Measurements from ENCODE around the gene TMEM184B. TPM values are rescaled to one million over a fixed set of nuclear protein-coding genes. Genes with fewer than 3 reads are reported as not detected.

Gene TMEM184B
- total and polyA plus RNA-seq, 2 experiments from 2014 or later, result 42.2 to 95.1 TPM

GRCh38 chr22:38230108-38230825 lies 42.5 kb downstream of the TMEM184B start:
- H4K20me1 ChIP-seq (replicated peaks; ENCODE audit: insufficient read depth), result peaks cover 11% of the 10 kb centered on the region
- H3K36me3 ChIP-seq (ENCODE audit: insufficient read depth), result peaks cover 5% of the 10 kb centered on the region; the same call in 1 of the 2 replicates
- peaks cover 38% of the 10 kb centered on the region for H3K36me3 Mint-ChIP-seq (ENCODE audit: low read depth)
- DNase-seq (ENCODE audit: low spot score) (peak; percentile 73), ATAC-seq (peak; percentile 78)
- H3K27me3 ChIP-seq (ENCODE audit: insufficient read depth), result no peaks in the 10 kb centered on the region
- H2AFZ ChIP-seq, result no peak overlapping the region
- H3K79me2 ChIP-seq (replicated peaks; ENCODE audit: insufficient read depth), result no peaks in the 10 kb centered on the region
- no peak overlapping the region for H3K4me3 ChIP-seq
- H3K4me2 ChIP-seq, result no peak overlapping the region
- no peaks in the 10 kb centered on the region for H3K4me1 Mint-ChIP-seq
- no peak overlapping the region for H3K4me3 Mint-ChIP-seq
- H3K27me3 Mint-ChIP-seq (ENCODE audit: insufficient read depth, low read depth, poor library complexity), result peaks cover 5% of the 10 kb centered on the region
- H3K27ac ChIP-seq (ENCODE audit: low read depth), result no peak overlapping the region
- H3F3A ChIP-seq (replicated peaks; ENCODE audit: low read depth), result no peaks in the 10 kb centered on the region
- no peak overlapping the region for H3K27ac Mint-ChIP-seq
- H3K4me1 ChIP-seq (ENCODE audit: insufficient read depth), result no peaks in the 10 kb centered on the region
- H3K9me2 ChIP-seq (ENCODE audit: insufficient read depth), result no peaks in the 10 kb centered on the region
- TF ChIP-seq CTCF (conservative IDR thresholded peaks at IDR 0.05; ENCODE audit: low read depth in 2 of 2), result peak; percentile 49 to 72
- TF ChIP-seq EZH2phosphoT487 (IDR thresholded peaks at IDR 0.05; ENCODE audit: unreplicated experiment), result no peak
- no peaks in the 10 kb centered on the region; the same call in 2 of the 3 replicates for H3K9me3 Mint-ChIP-seq

- no peaks in the 10 kb centered on the region for H3K4me1 Mint-ChIP-seq
- H4K20me1 ChIP-seq (replicated peaks; ENCODE audit: insufficient read depth), result peaks cover 9% of the 10 kb centered on the region
- H3K4me1 ChIP-seq (ENCODE audit: insufficient read depth), result no peaks in the 10 kb centered on the region
- H3K4me3 ChIP-seq, result no peak overlapping the region
- peaks cover 5% of the 10 kb centered on the region for H3K27me3 Mint-ChIP-seq (ENCODE audit: insufficient read depth, low read depth, poor library complexity)
- H3K36me3 Mint-ChIP-seq (ENCODE audit: low read depth), result peaks cover 34% of the 10 kb centered on the region
- no peaks in the 10 kb centered on the region; the same call in 2 of the 3 replicates for H3K9me3 Mint-ChIP-seq
- no peak for TF ChIP-seq REST (IDR thresholded peaks at IDR 0.05; ENCODE audit: unreplicated experiment)
- TF ChIP-seq EZH2phosphoT487 (IDR thresholded peaks at IDR 0.05; ENCODE audit: unreplicated experiment), result no peak
- TF ChIP-seq NANOG (IDR thresholded peaks at IDR 0.05; ENCODE audit: borderline replicate concordance), result no peak
- TF ChIP-seq CTCF (conservative IDR thresholded peaks at IDR 0.05; ENCODE audit: low read depth in 2 of 2), result no peak
- TF ChIP-seq ETS1 (IDR thresholded peaks at IDR 0.05), result no peak
- no peak for TF ChIP-seq EZH2 (IDR thresholded peaks at IDR 0.05; ENCODE audit: low read depth, unreplicated experiment)
- TF ChIP-seq POLR2AphosphoS5 (IDR thresholded peaks at IDR 0.05; ENCODE audit: low read depth), result no peak
- TF ChIP-seq STAT1 (IDR thresholded peaks at IDR 0.05; ENCODE audit: unreplicated experiment), result no peak
- TF ChIP-seq CREB1 (CRISPR knock-in tag; IDR thresholded peaks at IDR 0.05; ENCODE audit: low read depth), result no peak
- TF ChIP-seq ZNF114 (CRISPR knock-in tag; IDR thresholded peaks at IDR 0.05), result no peak
- no peak overlapping the region for H3K27ac Mint-ChIP-seq
- H3K4me2 ChIP-seq, result no peak overlapping the region
- H3F3A ChIP-seq (replicated peaks; ENCODE audit: low read depth), result no peaks in the 10 kb centered on the region
- H2AFZ ChIP-seq, result no peak overlapping the region
- no peaks in the 10 kb centered on the region for H3K79me2 ChIP-seq (replicated peaks; ENCODE audit: insufficient read depth)
- no peaks in the 10 kb centered on the region for H3K9me2 ChIP-seq (ENCODE audit: insufficient read depth)
- H3K27ac ChIP-seq (ENCODE audit: low read depth), result 0 out of 2 replicates have a peak overlapping the region, but pooled peaks have one; percentile 19
- no peak for DNase-seq (ENCODE audit: low spot score)
- ATAC-seq, result no peak
- H3K36me3 ChIP-seq (ENCODE audit: insufficient read depth), result peaks cover 5% of the 10 kb centered on the region; the same call in 1 of the 2 replicates
- H3K27me3 ChIP-seq (ENCODE audit: insufficient read depth), result no peaks in the 10 kb centered on the region
- H3K4me3 Mint-ChIP-seq, result no peak overlapping the region
Observed at GRCh38 chr22:38228873-38229740, 43.7 kb downstream of the TMEM184B start.

Measured in GM23338 (cell line).